K562 (cell line): ENCODE measurements around the gene NCMAP. TPM values are rescaled to one million over a fixed set of nuclear protein-coding genes. Genes with fewer than 3 reads are reported as not detected.
"Not testable (repeated sequence)": the region's sequence is repeated elsewhere in the genome, so short reads cannot be mapped to it uniquely, and the experiment has no call there.

Source experiments
- ATAC-seq: fragments of 200-7000 bp; cut with Tn5 transposase; 3 replicates; pipeline ENCODE4 v1.9.1; 2020; ENCODE audit warnings: moderate library complexity
- BruUV-seq: library from RNA; stranded (reverse); fragments of 400-500 nt; replicated peaks from 2 replicates; lab custom pipeline; 2021; lab: Mats Ljungman, UMichigan
- CTCF ChIA-PET: fragments of 300-600 bp; formaldehyde crosslinking; extraction: SDS; loops from one replicate; lab custom pipeline; 2021; ENCODE audit warnings: low intra/inter-chr PET ratio; lab: Yijun Ruan, JAX
- POLR2A ChIA-PET: fragments of 300-600, 350-650 bp; sonication (Branson Sonifier 250); formaldehyde crosslinking; extraction: SDS; loops from one replicate; lab custom pipeline; 2021; ENCODE audit warnings: antibody characterized with exemption, inconsistent platforms; lab: Yijun Ruan, JAX
- DNase-seq, 4 experiments: peaks; one replicate each; pipeline versions ENCODE4 v3.0.0 to v3.0.0-alpha.2; 2011 to 2018; ENCODE audit warnings: low spot score in 3 of 4, mixed read lengths in 3 of 4; ENCODE audit errors: extremely low read depth in 1 of 4
- FAIRE-seq: peaks from 2 replicates; lab custom pipeline; 2011; peaks lifted over from hg19 to GRCh38; lab: Jason Lieb, UNC
- H2AFZ ChIP-seq: 2 replicates; pipeline ENCODE4 v1.6.0; 2011; ENCODE audit warnings: low read depth, low read length, control low read depth, inconsistent platforms
- H3K27ac ChIP-seq: fragments of 200-600 bp; 3 replicates; pipeline ENCODE4 v1.8.0; 2011; ENCODE audit warnings: low read depth, mild to moderate bottlenecking, control low read depth, inconsistent platforms, low read length, moderate library complexity, mixed read lengths; ENCODE audit errors: extremely low read depth
- H3K27me3 ChIP-seq, 2 experiments: fragments of 300-600 bp in 1 of 2; 2 replicates in 1 of 2; 3 replicates in 1 of 2; pipeline versions ENCODE4 v1.6.0 to v1.8.0; 2011; ENCODE audit warnings: inconsistent platforms in 2 of 2, low read length in 2 of 2, mild to moderate bottlenecking in 1 of 2, mixed read lengths in 1 of 2, moderate library complexity in 1 of 2; ENCODE audit not compliant: control insufficient read depth in 2 of 2, insufficient read depth in 2 of 2
- H3K36me3 ChIP-seq: fragments of 300-600 bp; 3 replicates; pipeline ENCODE4 v1.8.0; 2011; ENCODE audit warnings: mild to moderate bottlenecking, low read length, inconsistent platforms; ENCODE audit not compliant: control insufficient read depth, insufficient read depth
- H3K4me1 ChIP-seq, 2 experiments: fragments of 200-600 bp in 1 of 2; replicated peaks in 1 of 2; 2 replicates in 1 of 2; 3 replicates in 1 of 2; pipeline versions ENCODE4 v1.5.1 to v1.8.0; 2011; ENCODE audit warnings: inconsistent platforms in 2 of 2, low read length in 2 of 2, mild to moderate bottlenecking in 1 of 2, mixed read lengths in 1 of 2, moderate library complexity in 1 of 2; ENCODE audit not compliant: control insufficient read depth in 2 of 2, insufficient read depth in 2 of 2
- H3K4me2 ChIP-seq: 2 replicates; pipeline ENCODE4 v1.6.1; 2011; ENCODE audit warnings: low read length, control low read depth, inconsistent platforms, mixed read lengths; ENCODE audit not compliant: insufficient read depth
- H3K4me3 ChIP-seq: fragments of 200-600 bp; sonication (generic), shearing (Covaris generic); 2 replicates; pipeline ENCODE4 v1.5.1; 2016; ENCODE audit warnings: control low read depth, inconsistent platforms
- H3K79me2 ChIP-seq: fragments of 200-600 bp; 3 replicates; pipeline ENCODE4 v1.8.0; 2011; ENCODE audit warnings: low read length, inconsistent platforms; ENCODE audit not compliant: control insufficient read depth, insufficient read depth
- H3K9ac ChIP-seq, 2 experiments: 2 replicates each; pipeline versions ENCODE4 v1.6.0 to v1.6.1; 2011; ENCODE audit warnings: low read depth in 2 of 2, low read length in 2 of 2, control low read depth in 1 of 2, inconsistent platforms in 1 of 2, mild to moderate bottlenecking in 1 of 2, mixed read lengths in 1 of 2; ENCODE audit not compliant: insufficient read depth in 1 of 2
- H3K9me1 ChIP-seq: one replicate; pipeline ENCODE4 v1.6.0; 2011; ENCODE audit warnings: inconsistent platforms, mild to moderate bottlenecking, low read length, moderate library complexity; ENCODE audit not compliant: control insufficient read depth, insufficient read depth
- H3K9me3 ChIP-seq: replicated peaks from 2 replicates; pipeline ENCODE4 v1.5.1; 2011; ENCODE audit warnings: low read depth, low read length, inconsistent platforms; ENCODE audit not compliant: control insufficient read depth, insufficient read depth
- H4K20me1 ChIP-seq: replicated peaks from 2 replicates; pipeline ENCODE4 v1.6.1; 2011; ENCODE audit warnings: low read length, inconsistent platforms, mixed read lengths; ENCODE audit not compliant: control insufficient read depth, insufficient read depth
- CBX2 ChIP-seq: fragments of 200-600 bp; sonication (generic); IDR thresholded peaks from one replicate; pipeline ENCODE4 v1.6.1; 2012; ENCODE audit warnings: mild to moderate bottlenecking, low read length, inconsistent platforms; ENCODE audit not compliant: insufficient read depth, poor library complexity, severe bottlenecking
- EZH2 ChIP-seq: IDR thresholded peaks from 2 replicates; pipeline ENCODE4 v1.6.1; 2012; ENCODE audit warnings: low read depth, mild to moderate bottlenecking, inconsistent platforms, low read length, borderline replicate concordance
- KDM1A ChIP-seq, 2 experiments: fragments of 450-650 bp; IDR thresholded peaks; 2 replicates each; pipeline ENCODE4 v1.6.1; 2016; ENCODE audit warnings: mild to moderate bottlenecking in 2 of 2
- ZNF146 ChIP-seq: IDR thresholded peaks from one replicate; pipeline ENCODE4 v1.6.1; 2018; ENCODE audit warnings: missing compliant biosample characterization; ENCODE audit not compliant: unreplicated experiment
- WGBS: fragments of 100-300 bp; shearing (Covaris generic); methylation state at CpG from one replicate; pipeline ENCODE4 v1.1.6; 2016; ENCODE audit warnings: low coverage, mixed read lengths; ENCODE audit not compliant: insufficient coverage; ENCODE audit errors: missing lambda C conversion rate; 5-methylcytosine and 5-hydroxymethylcytosine counted together
- in situ Hi-C: fragments of 300-500 bp; cut with MboI; formaldehyde crosslinking; loops from 4 replicates; pipeline ENCODE4 v1.15.0; 2018; ENCODE audit warnings: inconsistent platforms, mixed read lengths
- intact Hi-C: fragments of 100-400 bp; cut with micrococcal nuclease; formaldehyde crosslinking; loops from 2 replicates; pipeline ENCODE4 v1.14.2; 2022
- polyA plus RNA-seq, 8 experiments: library from polyadenylated mRNA; depleted of rRNA in 4 of 8; stranded (reverse) in 5 of 8; unstranded in 3 of 8; fragments of >200 nt; fragmentation: Nextera tagmentation in 2 of 8; fragmentation: Illumina TruSeq in 1 of 8; extraction: Ambion mirVana in 2 of 8; extraction: Trizol in 1 of 8; gene quantifications; 2 replicates each; pipeline versions ENCODE4 v1.2.1 to v1.2.3, GENCODE V29; 2011 to 2014; ENCODE audit warnings: inconsistent platforms in 1 of 8, missing spikeins in 1 of 8
- total RNA-seq, 7 experiments: library from RNA; depleted of rRNA in 6 of 7; stranded (reverse); fragments of >200 nt in 6 of 7; fragmentation: Illumina TruSeq in 2 of 7; extraction: Trizol in 2 of 7; gene quantifications; 2 replicates each; pipeline versions ENCODE4 v1.2.1 to v1.2.3, GENCODE V29; 2011 to 2021; ENCODE audit warnings: low replicate concordance in 1 of 7
- TF ChIP-seq, protein P1 (sequence below), 2 experiments: IDR thresholded peaks; 2 replicates each; pipeline ENCODE4 v1.6.1; 2011; ENCODE audit warnings: borderline replicate concordance in 1 of 2, control low read depth in 1 of 2, low read depth in 1 of 2, low read length in 1 of 2, mild to moderate bottlenecking in 1 of 2, mixed read lengths in 1 of 2, moderate library complexity in 1 of 2; ENCODE audit not compliant: insufficient read depth in 1 of 2, insufficient read length in 1 of 2, poor library complexity in 1 of 2, severe bottlenecking in 1 of 2; ENCODE audit errors: extremely low read depth in 1 of 2

The NCMAP gene
- total and polyA plus RNA-seq, 9 of the 15 experiments (the other 6 are each of a cell fraction or from before 2014, with no cell fraction given): 0.03 TPM; not detected in 8

DNA sequence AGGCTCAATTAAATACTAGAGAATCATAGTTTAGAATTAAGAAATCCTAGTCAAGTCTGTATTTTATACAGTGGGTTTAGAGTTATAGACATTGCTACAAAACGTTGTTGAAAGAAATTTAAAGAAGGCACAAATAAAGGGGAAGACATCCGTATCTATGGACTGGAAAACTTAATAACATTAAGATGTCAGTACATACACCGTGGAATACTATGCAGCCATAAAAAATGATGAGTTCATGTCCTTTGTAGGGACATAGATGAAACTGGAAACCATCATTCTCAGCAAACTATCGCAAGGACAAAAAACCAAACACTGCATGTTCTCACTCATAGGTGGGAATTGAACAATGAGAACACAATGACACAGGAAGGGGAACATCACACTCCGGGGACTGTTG is 35.6 kb upstream of the NCMAP start:
- H4K20me1 ChIP-seq, H3K9ac ChIP-seq, H3K4me1 ChIP-seq, FAIRE-seq, H3K4me2 ChIP-seq, intact Hi-C loops, ATAC-seq, H3K9me1 ChIP-seq, BruUV-seq, H3K9me3 ChIP-seq, H3K27ac ChIP-seq, H3K36me3 ChIP-seq, H3K79me2 ChIP-seq, H3K4me3 ChIP-seq, CTCF ChIA-PET, in situ Hi-C loops, DNase-seq, H2AFZ ChIP-seq: not testable (repeated sequence)
- WGBS: 1% methylated on average over 4 of the region's 5 CpGs
- H3K27me3 ChIP-seq: peaks cover 19 to 23% of the 10 kb centered on the region in 2 experiments
- TF ChIP-seq KDM1A (IDR thresholded peaks at IDR 0.05) (peak in 1 of 2 experiments; percentile 48; a peak in 1 of 4 replicates), ZNF146 (CRISPR knock-in tag) (peak; percentile 71)
- POLR2A ChIA-PET: interaction anchor here (1.5 kb wide), 1 partner anchor 11 kb away, joined by 5 read pairs; no protein-coding TSS in a partner anchor

DNA sequence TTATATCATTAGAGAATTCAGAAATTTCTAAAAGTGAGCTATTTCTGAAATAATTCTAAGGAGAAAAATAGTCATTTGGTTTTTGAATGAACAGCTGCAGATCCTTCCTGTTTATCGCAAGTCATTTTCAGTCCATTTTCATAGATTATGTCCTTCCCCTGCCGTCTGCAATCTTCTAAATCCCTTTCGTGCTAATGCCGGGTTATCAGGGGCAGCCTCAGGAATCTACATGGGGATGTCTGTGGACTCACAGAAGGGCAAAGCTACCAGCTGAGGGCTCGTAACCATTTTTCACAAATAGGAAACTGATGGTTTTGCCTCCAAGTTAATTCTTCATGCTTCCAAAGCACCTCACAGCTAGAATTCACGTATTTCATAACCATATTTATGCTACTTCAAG is 30.3 kb upstream of the NCMAP start:
- POLR2A ChIA-PET: interaction anchor here (0.9 to 1.2 kb wide), 3 partner anchors 11 to 110 kb away, joined by 3 read pairs; partner anchors contain the start of gene NIPAL3
- CTCF ChIA-PET: interaction anchor here (0.6 kb wide), 1 partner anchor 775 kb away, joined by 3 read pairs; no protein-coding TSS in a partner anchor
- Histone ChIP-seq H3K9me3 (no peaks in the 10 kb centered on the region), H3K36me3 (no peaks in the 10 kb centered on the region), H3K9me1 (no peaks in the 10 kb centered on the region), H4K20me1 (no peaks in the 10 kb centered on the region), H3K9ac (no peak overlapping the region), H3K79me2 (no peaks in the 10 kb centered on the region), H3K27ac (no peak overlapping the region), H2AFZ (no peak overlapping the region), H3K4me3 (no peak overlapping the region), H3K27me3 (peaks cover 18 to 19% of the 10 kb centered on the region in 2 experiments; a peak in 4 of 5 replicates), H3K4me2 (no peak overlapping the region), H3K4me1 (no peaks in the 10 kb centered on the region)
- intact Hi-C loops (loop anchor here (2.0 to 5.0 kb wide), 3 partner anchors 38 to 108 kb away; partner anchors contain the start of gene NIPAL3), in situ Hi-C loops (no loop called here)
- no TSS peak for BruUV-seq
- no peak for DNase-seq
- TF ChIP-seq EZH2: 0 out of 2 replicates have a peak, but pooled peaks have one; percentile 26
- TF ChIP-seq CBX2: peak; percentile 72
- TF ChIP-seq, protein P1, sequence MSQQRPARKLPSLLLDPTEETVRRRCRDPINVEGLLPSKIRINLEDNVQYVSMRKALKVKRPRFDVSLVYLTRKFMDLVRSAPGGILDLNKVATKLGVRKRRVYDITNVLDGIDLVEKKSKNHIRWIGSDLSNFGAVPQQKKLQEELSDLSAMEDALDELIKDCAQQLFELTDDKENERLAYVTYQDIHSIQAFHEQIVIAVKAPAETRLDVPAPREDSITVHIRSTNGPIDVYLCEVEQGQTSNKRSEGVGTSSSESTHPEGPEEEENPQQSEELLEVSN (IDR thresholded peaks at IDR 0.05; ENCODE audit: borderline replicate concordance in 1 of 2, extremely low read depth in 1 of 2, insufficient read depth in 1 of 2, insufficient read length in 1 of 2, low read depth in 1 of 2, low read length in 1 of 2, poor library complexity in 1 of 2, severe bottlenecking in 1 of 2): no peak
- WGBS: 1% methylated on average over 6 of the region's 6 CpGs
- no peak for FAIRE-seq
- ATAC-seq: no peak
